Measurements from ENCODE around the gene SLIT1. TPM values are rescaled to one million over a fixed set of nuclear protein-coding genes. Genes with fewer than 3 reads are reported as not detected.

The SLIT1 gene
- total RNA-seq, 4 donors from 2014 or later, result 0.35 to 0.49 TPM; not detected in 2

- no peak for TF ChIP-seq CTCF (IDR thresholded peaks at IDR 0.05)
- no peak for TF ChIP-seq POLR2A (IDR thresholded peaks at IDR 0.05)
- DNase-seq, result no peak
- Histone ChIP-seq H3K27me3 (no peaks in the 10 kb centered on the region), H3K27ac (no peak overlapping the region), H3K36me3 (no peaks in the 10 kb centered on the region), H3K9me3 (no peaks in the 10 kb centered on the region), H3K4me3 (no peak overlapping the region), H3K4me1 (no peaks in the 10 kb centered on the region)
- intact Hi-C loops (cut with DNase I; ENCODE audit: low total_unique reads), result no loop called here
These were observed 30.0 kb upstream of the SLIT1 start for GRCh38 chr10:97215619-97216260.

GRCh38 chr10:97213431-97213830, 27.7 kb upstream of the SLIT1 start:
- TF ChIP-seq CTCF (IDR thresholded peaks at IDR 0.05) (no peak), POLR2A (IDR thresholded peaks at IDR 0.05) (no peak)
- H3K4me1 ChIP-seq, result no peaks in the 10 kb centered on the region
- no peak for DNase-seq
- H3K4me3 ChIP-seq, result no peak overlapping the region
- no peaks in the 10 kb centered on the region for H3K27me3 ChIP-seq
- H3K9me3 ChIP-seq, result no peaks in the 10 kb centered on the region
- intact Hi-C loops (cut with DNase I; ENCODE audit: low total_unique reads), result no loop called here
- H3K27ac ChIP-seq, result no peak overlapping the region
- H3K36me3 ChIP-seq, result no peaks in the 10 kb centered on the region

DNA sequence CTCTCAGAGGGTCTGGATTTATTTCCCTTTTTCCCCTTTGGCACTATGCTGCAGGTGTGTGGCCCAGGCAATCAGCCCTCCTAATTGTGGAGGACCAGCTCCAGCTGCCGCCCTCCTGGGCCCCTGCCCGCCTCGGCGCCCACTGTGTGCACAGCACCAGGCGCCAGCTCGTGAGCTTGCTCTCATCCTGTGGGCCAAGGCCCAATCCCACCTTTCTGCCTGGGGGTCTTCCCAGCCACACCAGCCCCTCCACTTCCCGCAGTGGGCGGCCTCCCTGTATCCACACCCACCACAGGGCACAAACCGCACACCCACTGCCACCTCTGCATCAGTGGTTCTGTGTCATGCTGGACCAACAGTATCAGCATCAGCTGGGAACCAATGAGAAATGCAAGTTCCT, 25.5 kb upstream of the SLIT1 start:
- no peaks in the 10 kb centered on the region for H3K36me3 ChIP-seq
- intact Hi-C loops (cut with DNase I; ENCODE audit: low total_unique reads), result no loop called here
- TF ChIP-seq CTCF (IDR thresholded peaks at IDR 0.05) (no peak), POLR2A (IDR thresholded peaks at IDR 0.05) (no peak)

GRCh38 chr10:97210543-97210960, 24.8 kb upstream of the SLIT1 start:
- Histone ChIP-seq H3K27ac (no peak overlapping the region), H3K4me1 (no peaks in the 10 kb centered on the region), H3K9me3 (no peaks in the 10 kb centered on the region), H3K27me3 (no peaks in the 10 kb centered on the region), H3K4me3 (no peak overlapping the region), H3K36me3 (no peaks in the 10 kb centered on the region)
- TF ChIP-seq POLR2A (IDR thresholded peaks at IDR 0.05), result no peak
- TF ChIP-seq CTCF (IDR thresholded peaks at IDR 0.05), result peak; percentile 82 to 95 (median 88)
- intact Hi-C loops (cut with DNase I; ENCODE audit: low total_unique reads), result no loop called here
- peak; percentile 54 to 65 for DNase-seq

More for the DNA sequence above, 25.5 kb upstream of the SLIT1 start:
- H3K27ac ChIP-seq, result no peak overlapping the region
- DNase-seq, result no peak
- no peaks in the 10 kb centered on the region for H3K27me3 ChIP-seq
- H3K4me3 ChIP-seq, result no peak overlapping the region
- no peaks in the 10 kb centered on the region for H3K9me3 ChIP-seq
- no peaks in the 10 kb centered on the region for H3K4me1 ChIP-seq

GRCh38 chr10:97207756-97208346, 22.1 kb upstream of the SLIT1 start:
- H3K27me3 ChIP-seq, result no peaks in the 10 kb centered on the region
- H3K27ac ChIP-seq, result no peak overlapping the region
- no peaks in the 10 kb centered on the region for H3K9me3 ChIP-seq
- TF ChIP-seq CTCF (IDR thresholded peaks at IDR 0.05), result no peak
- intact Hi-C loops (cut with DNase I; ENCODE audit: low total_unique reads), result no loop called here
- no peak for DNase-seq
- H3K4me1 ChIP-seq, result no peaks in the 10 kb centered on the region
- no peak overlapping the region for H3K4me3 ChIP-seq
- no peaks in the 10 kb centered on the region for H3K36me3 ChIP-seq

Data from uterus (tissue), 4 donors.